ENCODE measurements around the gene GRPEL2.

GRPEL2 gene

GRCh38 chr5:149380466-149381121 is 35.3 kb downstream of the GRPEL2 start:
- H3K9ac ChIP-seq (ENCODE audit: low read length) = peak overlapping the region; percentile 92
- H3K4me3 ChIP-seq (ENCODE audit: low read depth in 1 of 2, low read length in 2 of 2) = peak overlapping the region; percentile 8 to 71
- peak overlapping the region; percentile 98 for H3K27ac ChIP-seq (ENCODE audit: low read depth, low read length)
- H3K4me1 ChIP-seq (ENCODE audit: insufficient read depth, low read length) = peaks cover 55% of the 10 kb centered on the region
- H3K36me3 ChIP-seq (ENCODE audit: insufficient read depth, low read length) = no peaks in the 10 kb centered on the region
- no peaks in the 10 kb centered on the region for H3K27me3 ChIP-seq (ENCODE audit: control insufficient read depth in 1 of 2, insufficient read depth in 2 of 2, low read length in 2 of 2)
- H3K9me3 ChIP-seq (ENCODE audit: low read length) = no peaks in the 10 kb centered on the region

- peak overlapping the region; percentile 98 for H3K27ac ChIP-seq (ENCODE audit: low read depth, low read length)
- H3K4me1 ChIP-seq (ENCODE audit: insufficient read depth, low read length) = peaks cover 63% of the 10 kb centered on the region
- no peaks in the 10 kb centered on the region for H3K27me3 ChIP-seq (ENCODE audit: control insufficient read depth in 1 of 2, insufficient read depth in 2 of 2, low read length in 2 of 2)
- no peaks in the 10 kb centered on the region for H3K9me3 ChIP-seq (ENCODE audit: low read length)
- H3K9ac ChIP-seq (ENCODE audit: low read length) = peak overlapping the region; percentile 92
- no peaks in the 10 kb centered on the region for H3K36me3 ChIP-seq (ENCODE audit: insufficient read depth, low read length)
- peak overlapping the region; percentile 8 to 71 for H3K4me3 ChIP-seq (ENCODE audit: low read depth in 1 of 2, low read length in 2 of 2)
These were observed 36.1 kb downstream of the GRPEL2 start for GRCh38 chr5:149381261-149381985.

DNA sequence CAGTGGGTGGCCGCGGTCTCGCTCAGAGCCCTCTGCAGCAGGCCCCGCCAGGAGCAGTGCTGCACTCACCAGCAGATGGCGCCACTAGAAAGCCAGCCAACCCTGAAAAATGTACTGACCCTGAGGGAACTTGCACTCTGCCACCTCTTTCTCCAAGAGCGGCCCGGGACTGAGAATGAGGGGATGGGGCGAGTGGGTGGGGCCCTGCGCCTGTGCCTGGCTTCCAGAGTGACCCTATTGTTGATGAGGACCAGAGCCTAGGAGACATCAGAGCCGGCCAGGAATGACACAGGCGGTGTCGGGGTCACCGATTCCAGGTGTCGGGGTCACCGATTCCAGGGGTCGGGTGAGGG is 36.7 kb downstream of the GRPEL2 start:
- Histone ChIP-seq H3K4me1 (ENCODE audit: insufficient read depth, low read length) (peaks cover 68% of the 10 kb centered on the region), H3K9ac (ENCODE audit: low read length) (peak overlapping the region; percentile 92), H3K36me3 (ENCODE audit: insufficient read depth, low read length) (no peaks in the 10 kb centered on the region), H3K27ac (ENCODE audit: low read depth, low read length) (peak overlapping the region; percentile 98), H3K27me3 (ENCODE audit: control insufficient read depth in 1 of 2, insufficient read depth in 2 of 2, low read length in 2 of 2) (no peaks in the 10 kb centered on the region), H3K9me3 (ENCODE audit: low read length) (no peaks in the 10 kb centered on the region), H3K4me3 (ENCODE audit: low read depth in 1 of 2, low read length in 2 of 2) (peak overlapping the region; percentile 37 to 71)

DNA sequence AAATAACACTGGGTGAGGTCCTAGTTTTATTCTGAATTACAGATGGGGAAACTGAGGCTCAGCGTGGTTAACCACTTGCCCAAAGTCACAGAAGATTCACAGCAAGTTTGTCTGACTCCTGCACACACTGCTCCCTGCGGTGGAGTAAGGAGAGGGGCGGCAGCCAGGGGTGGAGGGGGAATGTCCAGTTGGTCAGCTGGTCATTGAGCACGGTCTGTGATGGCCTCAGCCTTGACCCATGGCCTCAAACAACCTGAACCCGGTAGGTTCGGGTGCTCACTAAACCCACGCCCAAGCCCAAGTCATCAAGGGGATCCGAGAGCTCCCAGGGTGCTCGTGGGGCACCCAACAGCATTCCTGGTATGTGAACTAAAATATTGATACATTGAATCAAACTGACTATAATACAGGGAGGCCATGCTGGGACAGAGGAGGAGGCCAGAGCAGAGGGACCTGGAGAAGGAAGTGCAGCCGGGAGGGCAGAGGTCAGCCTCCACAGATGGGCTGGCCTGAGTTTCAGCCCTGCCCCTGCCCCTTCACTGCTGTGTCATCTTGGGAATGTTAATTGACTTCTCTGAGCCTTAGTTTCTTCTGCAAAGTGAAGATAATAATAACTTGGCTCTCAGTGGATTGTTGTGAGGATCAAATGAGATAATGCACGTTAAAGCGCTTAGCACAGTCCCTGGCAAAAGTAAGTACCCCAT is 37.4 kb downstream of the GRPEL2 start:
- Histone ChIP-seq H3K36me3 (ENCODE audit: insufficient read depth, low read length) (no peaks in the 10 kb centered on the region), H3K9ac (ENCODE audit: low read length) (peak overlapping the region; percentile 92), H3K27ac (ENCODE audit: low read depth, low read length) (peak overlapping the region; percentile 98), H3K27me3 (ENCODE audit: control insufficient read depth in 1 of 2, insufficient read depth in 2 of 2, low read length in 2 of 2) (no peaks in the 10 kb centered on the region), H3K9me3 (ENCODE audit: low read length) (no peaks in the 10 kb centered on the region), H3K4me1 (ENCODE audit: insufficient read depth, low read length) (peaks cover 76% of the 10 kb centered on the region), H3K4me3 (ENCODE audit: low read depth in 1 of 2, low read length in 2 of 2) (peak overlapping the region; percentile 37 to 71)

GRCh38 chr5:149383399-149383798 is 38.1 kb downstream of the GRPEL2 start:
- Histone ChIP-seq H3K36me3 (ENCODE audit: insufficient read depth, low read length) (no peaks in the 10 kb centered on the region), H3K4me1 (ENCODE audit: insufficient read depth, low read length) (peaks cover 80% of the 10 kb centered on the region), H3K9ac (ENCODE audit: low read length) (peak overlapping the region; percentile 92), H3K4me3 (ENCODE audit: low read depth in 1 of 2, low read length in 2 of 2) (peak overlapping the region; percentile 22 to 71), H3K9me3 (ENCODE audit: low read length) (no peaks in the 10 kb centered on the region), H3K27ac (ENCODE audit: low read depth, low read length) (peak overlapping the region; percentile 98), H3K27me3 (ENCODE audit: control insufficient read depth in 1 of 2, insufficient read depth in 2 of 2, low read length in 2 of 2) (no peaks in the 10 kb centered on the region)

GRCh38 chr5:149386166-149386565 is 40.9 kb downstream of the GRPEL2 start:
- Histone ChIP-seq H3K36me3 (ENCODE audit: insufficient read depth, low read length) (no peaks in the 10 kb centered on the region), H3K27me3 (ENCODE audit: control insufficient read depth in 1 of 2, insufficient read depth in 2 of 2, low read length in 2 of 2) (no peaks in the 10 kb centered on the region), H3K4me1 (ENCODE audit: insufficient read depth, low read length) (peaks cover 82% of the 10 kb centered on the region), H3K27ac (ENCODE audit: low read depth, low read length) (peak overlapping the region; percentile 94), H3K4me3 (ENCODE audit: low read depth in 1 of 2, low read length in 2 of 2) (peak overlapping the region in 1 of 2 donors; percentile 41), H3K9me3 (ENCODE audit: low read length) (no peaks in the 10 kb centered on the region), H3K9ac (ENCODE audit: low read length) (peak overlapping the region; percentile 64)

DNA sequence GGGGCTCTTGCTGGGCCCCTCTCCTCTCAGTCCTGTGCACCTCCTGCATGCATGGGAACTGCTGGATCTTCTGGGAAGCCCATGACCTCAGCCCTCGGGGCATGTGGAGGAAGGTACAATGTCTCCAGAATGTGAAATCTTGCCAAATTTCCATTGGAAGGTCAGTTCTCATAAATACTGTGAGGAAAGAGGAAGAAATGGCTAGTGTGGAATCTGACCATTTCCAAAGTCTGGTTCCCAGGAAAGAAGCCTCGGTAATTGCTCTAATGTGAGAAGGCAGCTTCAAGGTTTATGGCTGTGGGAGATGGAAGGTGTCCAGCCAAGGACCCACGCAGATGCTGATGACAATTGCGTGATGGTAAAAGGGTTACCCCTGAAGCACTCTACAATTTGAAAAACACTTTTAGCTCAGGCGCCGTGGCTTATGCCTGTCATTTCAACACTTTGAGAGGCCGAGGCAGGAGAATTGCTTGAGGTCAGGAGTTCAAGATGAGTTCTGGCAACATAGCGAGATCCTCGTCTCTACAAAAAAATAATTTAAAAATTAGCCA is 41.9 kb downstream of the GRPEL2 start:
- peaks cover 85% of the 10 kb centered on the region for H3K4me1 ChIP-seq (ENCODE audit: insufficient read depth, low read length)
- H3K9me3 ChIP-seq (ENCODE audit: low read length) = no peaks in the 10 kb centered on the region
- H3K27me3 ChIP-seq (ENCODE audit: control insufficient read depth in 1 of 2, insufficient read depth in 2 of 2, low read length in 2 of 2) = no peaks in the 10 kb centered on the region
- no peaks in the 10 kb centered on the region for H3K36me3 ChIP-seq (ENCODE audit: insufficient read depth, low read length)
- H3K9ac ChIP-seq (ENCODE audit: low read length) = peak overlapping the region; percentile 64
- H3K4me3 ChIP-seq (ENCODE audit: low read depth in 1 of 2, low read length in 2 of 2) = peak overlapping the region in 1 of 2 donors; percentile 41
- peak overlapping the region; percentile 94 for H3K27ac ChIP-seq (ENCODE audit: low read depth, low read length)

GRCh38 chr5:149387982-149388381 is 42.7 kb downstream of the GRPEL2 start:
- Histone ChIP-seq H3K27me3 (ENCODE audit: control insufficient read depth in 1 of 2, insufficient read depth in 2 of 2, low read length in 2 of 2) (no peaks in the 10 kb centered on the region), H3K4me1 (ENCODE audit: insufficient read depth, low read length) (peaks cover 85% of the 10 kb centered on the region), H3K4me3 (ENCODE audit: low read depth in 1 of 2, low read length in 2 of 2) (peak overlapping the region in 1 of 2 donors; percentile 34), H3K9me3 (ENCODE audit: low read length) (no peaks in the 10 kb centered on the region), H3K9ac (ENCODE audit: low read length) (peak overlapping the region; percentile 64), H3K27ac (ENCODE audit: low read depth, low read length) (peak overlapping the region; percentile 94), H3K36me3 (ENCODE audit: insufficient read depth, low read length) (no peaks in the 10 kb centered on the region)

- Histone ChIP-seq H3K27ac (ENCODE audit: low read depth, low read length) (peak overlapping the region; percentile 94), H3K9ac (ENCODE audit: low read length) (peak overlapping the region; percentile 64), H3K4me3 (ENCODE audit: low read depth in 1 of 2, low read length in 2 of 2) (peak overlapping the region in 1 of 2 donors; percentile 34), H3K36me3 (ENCODE audit: insufficient read depth, low read length) (no peaks in the 10 kb centered on the region), H3K27me3 (ENCODE audit: control insufficient read depth in 1 of 2, insufficient read depth in 2 of 2, low read length in 2 of 2) (no peaks in the 10 kb centered on the region), H3K9me3 (ENCODE audit: low read length) (no peaks in the 10 kb centered on the region), H3K4me1 (ENCODE audit: insufficient read depth, low read length) (peaks cover 81% of the 10 kb centered on the region)
These were observed 43.3 kb downstream of the GRPEL2 start for GRCh38 chr5:149388498-149389190.

DNA sequence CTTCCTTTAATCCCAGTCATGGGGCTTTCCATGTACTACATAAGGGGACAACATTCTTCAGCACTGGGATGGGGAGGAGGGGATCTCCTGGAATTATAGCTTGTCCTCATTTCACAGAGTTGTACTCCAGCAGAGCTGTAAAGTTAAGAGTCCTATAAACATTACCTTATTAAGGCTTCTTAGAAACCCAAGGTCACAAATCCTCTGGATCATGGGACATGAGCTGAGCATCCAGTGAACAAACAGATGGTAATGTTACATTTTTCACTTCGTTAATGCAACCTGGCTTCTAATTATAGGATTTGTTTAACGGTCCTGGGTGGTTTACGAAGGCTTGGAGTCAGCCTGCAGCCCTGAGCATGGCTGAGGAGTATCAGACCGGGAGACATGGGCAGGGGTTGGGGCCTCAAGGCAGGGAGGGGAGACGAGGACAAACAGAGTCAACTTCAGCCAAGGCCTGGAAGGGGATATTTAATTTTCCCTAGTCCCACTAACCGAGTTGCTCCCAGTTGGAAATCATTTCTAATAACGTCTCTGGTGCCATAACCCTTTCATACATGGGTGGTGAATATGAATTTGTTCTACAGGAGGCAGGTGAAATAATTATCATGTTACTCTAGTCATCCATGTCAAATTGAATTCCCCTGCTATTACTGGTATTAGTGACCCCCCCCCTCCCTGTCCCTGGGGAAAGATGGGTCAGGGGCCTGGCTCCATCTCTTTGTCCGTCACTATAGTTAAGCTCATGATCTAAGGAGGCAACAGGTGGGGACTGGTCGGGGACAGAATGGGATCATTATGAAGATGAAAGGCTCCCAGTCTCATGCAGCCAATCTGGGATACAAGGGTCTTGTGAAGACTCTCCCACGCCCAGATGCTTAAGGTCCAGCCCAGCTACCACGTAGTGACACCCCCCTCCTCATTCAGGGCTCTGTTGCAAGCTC is 44.5 kb downstream of the GRPEL2 start:
- peaks cover 72% of the 10 kb centered on the region for H3K4me1 ChIP-seq (ENCODE audit: insufficient read depth, low read length)
- peak overlapping the region; percentile 94 for H3K27ac ChIP-seq (ENCODE audit: low read depth, low read length)
- no peaks in the 10 kb centered on the region for H3K9me3 ChIP-seq (ENCODE audit: low read length)
- H3K4me3 ChIP-seq (ENCODE audit: low read depth in 1 of 2, low read length in 2 of 2) = peak overlapping the region in 1 of 2 donors; percentile 6
- H3K27me3 ChIP-seq (ENCODE audit: control insufficient read depth in 1 of 2, insufficient read depth in 2 of 2, low read length in 2 of 2) = no peaks in the 10 kb centered on the region
- no peaks in the 10 kb centered on the region for H3K36me3 ChIP-seq (ENCODE audit: insufficient read depth, low read length)
- H3K9ac ChIP-seq (ENCODE audit: low read length) = peak overlapping the region; percentile 68
